ENCODE results near the gene RARG.
"Not testable (repeated sequence)": the region's sequence is repeated elsewhere in the genome, so short reads cannot be mapped to it uniquely, and the experiment has no call there.

RARG gene

GRCh38 chr12:53169644-53170043 is 62.4 kb downstream of the RARG start:
- DNase-seq (ENCODE audit: low read depth), result no peak

GRCh38 chr12:53166837-53167236 is 65.2 kb downstream of the RARG start:
- no peak for DNase-seq (ENCODE audit: low read depth)

GRCh38 chr12:53163008-53163407 is 69.0 kb downstream of the RARG start:
- not testable (repeated sequence) for DNase-seq (ENCODE audit: low read depth)

DNA sequence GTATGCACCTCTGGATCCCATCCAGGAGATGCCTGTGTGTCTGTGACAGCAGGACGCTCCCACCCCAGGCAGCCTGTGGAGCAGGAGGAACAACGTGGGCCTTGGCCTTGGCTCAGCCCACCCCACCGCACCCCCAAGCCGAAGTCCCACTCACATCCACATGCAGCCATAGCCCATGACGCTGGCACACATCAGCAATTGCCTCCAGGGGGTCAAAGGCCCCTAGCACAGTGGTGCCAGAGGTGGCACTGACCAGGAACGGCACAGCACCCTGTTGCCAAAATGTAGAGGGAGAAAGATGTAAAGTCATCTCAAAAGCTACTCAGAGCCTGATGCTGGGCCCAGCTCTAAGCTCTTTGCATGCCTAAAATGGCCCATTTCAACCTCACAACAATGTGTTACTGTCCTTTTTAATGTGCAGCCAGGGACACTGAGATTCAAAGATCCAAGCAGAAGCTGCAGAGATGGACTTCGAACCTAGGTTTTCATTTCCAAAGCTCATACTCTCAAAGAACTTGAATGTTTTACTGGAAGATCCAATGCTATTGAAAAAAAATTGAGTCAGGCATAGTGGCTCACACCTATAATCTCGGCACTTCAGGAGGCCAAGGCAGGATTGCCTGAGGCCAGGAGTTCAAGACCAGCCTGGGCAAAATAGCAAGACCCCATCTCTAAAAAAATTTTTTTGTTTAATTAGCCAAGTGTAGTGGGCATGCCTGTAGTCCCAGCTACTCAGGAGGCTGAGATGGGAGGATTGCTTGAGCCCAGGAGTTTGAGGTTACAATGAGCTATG is 70.7 kb downstream of the RARG start:
- DNase-seq (ENCODE audit: low read depth), result no peak

DNA sequence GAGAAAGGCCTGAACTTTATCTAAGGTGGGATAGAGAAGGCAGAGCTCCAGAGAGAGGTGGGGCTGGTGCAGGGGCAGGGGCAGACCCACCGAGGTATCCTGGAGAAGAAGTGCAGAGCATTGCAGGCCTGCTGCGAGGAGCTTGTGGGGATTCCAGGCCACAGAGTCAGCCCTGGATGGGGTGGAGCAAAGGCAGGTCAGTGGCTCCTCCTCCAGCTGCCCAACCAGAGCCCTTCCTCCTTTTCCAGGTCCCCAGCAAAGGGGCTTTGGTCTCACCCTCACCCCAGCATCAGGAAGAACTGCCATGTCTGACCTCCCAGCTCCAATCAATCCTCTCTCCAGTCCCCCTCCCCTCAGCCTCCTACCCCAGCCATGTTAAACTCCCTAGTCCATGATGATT is 71.3 kb downstream of the RARG start:
- DNase-seq (ENCODE audit: low read depth), result no peak
